K562 (cell line): ENCODE data around the gene SOX18. TPM values are rescaled to one million over a fixed set of nuclear protein-coding genes. Genes with fewer than 3 reads are reported as not detected.

Source experiments
- BACH1 ChIP-seq: fragments of 200-800 bp; sonication (Bioruptor generic); IDR thresholded peaks from 2 replicates; pipeline ENCODE4 v1.6.1; 2016; ENCODE audit warnings: missing genetic modification characterization, missing compliant biosample characterization
- BHLHE40 ChIP-seq: IDR thresholded peaks from 2 replicates; pipeline ENCODE4 v1.6.1; 2011; ENCODE audit warnings: low read length, improper control_type of control experiment
- CREBBP ChIP-seq: IDR thresholded peaks from one replicate; pipeline ENCODE4 v1.6.1; 2012; ENCODE audit warnings: low read depth, mild to moderate bottlenecking, control low read depth, inconsistent platforms, low read length
- E2F6 ChIP-seq, 2 experiments: IDR thresholded peaks; 2 replicates each; pipeline ENCODE4 v1.6.1; 2011; ENCODE audit warnings: borderline replicate concordance in 1 of 2, control low read depth in 1 of 2, low read depth in 1 of 2, low read length in 1 of 2, mild to moderate bottlenecking in 1 of 2, mixed read lengths in 1 of 2, moderate library complexity in 1 of 2; ENCODE audit not compliant: insufficient read depth in 1 of 2, insufficient read length in 1 of 2, poor library complexity in 1 of 2, severe bottlenecking in 1 of 2; ENCODE audit errors: extremely low read depth in 1 of 2
- SMAD2 ChIP-seq: fragments of 150-350 bp; IDR thresholded peaks from 2 replicates; pipeline ENCODE4 v1.6.1; 2014; ENCODE audit warnings: low read depth, mild to moderate bottlenecking, low read length
- TRIM24 ChIP-seq, 2 experiments: fragments of 450-650 bp; IDR thresholded peaks; 2 replicates each; pipeline ENCODE4 v1.6.1; 2016
- YY1 ChIP-seq, 3 experiments: IDR thresholded peaks; 2 replicates each; pipeline ENCODE4 v1.6.1; 2011; ENCODE audit warnings: low read length in 2 of 3, mild to moderate bottlenecking in 2 of 3, moderate library complexity in 2 of 3, borderline replicate concordance in 1 of 3, control low read depth in 1 of 3, low read depth in 1 of 3; ENCODE audit not compliant: insufficient read depth in 3 of 3, insufficient replicate concordance in 2 of 3, control insufficient read depth in 1 of 3, insufficient read length in 1 of 3; ENCODE audit errors: extremely low read depth in 1 of 3
- ZNF324 ChIP-seq: fragments of 250-450 bp; sonication (Bioruptor Pico); IDR thresholded peaks from 2 replicates; pipeline ENCODE4 v1.4.0; 2020; ENCODE audit warnings: mild to moderate bottlenecking
- polyA plus RNA-seq, 8 experiments: library from polyadenylated mRNA; depleted of rRNA in 4 of 8; stranded (reverse) in 5 of 8; unstranded in 3 of 8; fragments of >200 nt; fragmentation: Nextera tagmentation in 2 of 8; fragmentation: Illumina TruSeq in 1 of 8; extraction: Ambion mirVana in 2 of 8; extraction: Trizol in 1 of 8; gene quantifications; 2 replicates each; pipeline versions ENCODE4 v1.2.1 to v1.2.3, GENCODE V29; 2011 to 2014; ENCODE audit warnings: inconsistent platforms in 1 of 8, missing spikeins in 1 of 8
- total RNA-seq, 7 experiments: library from RNA; depleted of rRNA in 6 of 7; stranded (reverse); fragments of >200 nt in 6 of 7; fragmentation: Illumina TruSeq in 2 of 7; extraction: Trizol in 2 of 7; gene quantifications; 2 replicates each; pipeline versions ENCODE4 v1.2.1 to v1.2.3, GENCODE V29; 2011 to 2021; ENCODE audit warnings: low replicate concordance in 1 of 7

The SOX18 gene
- total and polyA plus RNA-seq, 9 of the 15 experiments (the other 6 are each of a cell fraction or from before 2014, with no cell fraction given), result 0.15 to 19.8 (median 0.33) TPM

- TF ChIP-seq SMAD2 (no peak), CREBBP (no peak), ZNF324 (no peak), BHLHE40 (no peak), E2F6 (IDR thresholded peaks at IDR 0.05; ENCODE audit: borderline replicate concordance in 1 of 2, extremely low read depth in 1 of 2, insufficient read depth in 1 of 2, insufficient read length in 1 of 2, low read depth in 1 of 2, low read length in 1 of 2, poor library complexity in 1 of 2, severe bottlenecking in 1 of 2) (peak in 1 of 2 experiments; percentile 42), YY1 (IDR thresholded peaks at IDR 0.05; ENCODE audit: borderline replicate concordance in 1 of 3, control insufficient read depth in 1 of 3, extremely low read depth in 1 of 3, insufficient read depth in 3 of 3, insufficient read length in 1 of 3, insufficient replicate concordance in 2 of 3, low read depth in 1 of 3, low read length in 2 of 3) (peak in 1 of 3 experiments; percentile 34), TRIM24 (IDR thresholded peaks at IDR 0.05) (no peak), BACH1 (tag) (no peak)
Measured at GRCh38 chr20:64083804-64084684, 34.6 kb upstream of the SOX18 start, which contains the start of gene LKAAEAR1 (continued).
